Adrenal gland (tissue), 12 donors: ENCODE measurements around the gene UBE2J2. TPM values are rescaled to one million over a fixed set of nuclear protein-coding genes. Genes with fewer than 3 reads are reported as not detected.
"Not testable (repeated sequence)": the region's sequence is repeated elsewhere in the genome, so short reads cannot be mapped to it uniquely, and the experiment has no call there.

Experiments used
- DNase-seq, 7 donors: peaks; one replicate each; pipeline ENCODE4 v3.0.0-alpha.2; 2019 to 2020
- H3K27ac ChIP-seq, 5 donors: fragments of 200-600 bp; sonication (generic) in 4 of 5; 1 replicate in 3 of 5; 2 replicates in 2 of 5; pipeline versions ENCODE4 v1.5.1 to v1.8.0; 2016 to 2020; ENCODE audit warnings: mild to moderate bottlenecking in 1 of 5
- H3K27me3 ChIP-seq: fragments of 200-600 bp; 2 replicates; pipeline ENCODE4 v1.8.0; 2021
- H3K36me3 ChIP-seq, 2 donors: fragments of 200-600 bp; replicated peaks in 1 of 2; 1 replicate in 1 of 2; 2 replicates in 1 of 2; pipeline versions ENCODE4 v1.5.1 to v1.8.0; 2018 to 2022
- H3K4me1 ChIP-seq, 2 donors: fragments of 200-600 bp; replicated peaks in 1 of 2; 1 replicate in 1 of 2; 2 replicates in 1 of 2; pipeline versions ENCODE4 v1.5.1 to v1.8.0; 2018 to 2021
- H3K4me3 ChIP-seq, 4 donors: fragments of 200-600 bp; sonication (generic) in 3 of 4; one replicate each; pipeline ENCODE4 v1.5.1; 2016 to 2018
- H3K9me3 ChIP-seq, 3 donors: fragments of 200-600 bp; sonication (generic) in 1 of 3; replicated peaks in 1 of 3; 1 replicate in 2 of 3; 2 replicates in 1 of 3; pipeline versions ENCODE4 v1.5.1 to v1.8.0; 2016 to 2021
- CTCF ChIP-seq, 6 experiments: fragments of 450-650 bp in 4 of 6; fragments of 200-600 bp in 2 of 6; sonication (generic) in 1 of 6; IDR thresholded peaks; 1 replicate in 5 of 6; 2 replicates in 1 of 6; pipeline versions ENCODE4 v1.5.1 to v1.8.0; 2016 to 2021; ENCODE audit warnings: antibody characterized with exemption in 6 of 6, mild to moderate bottlenecking in 2 of 6, moderate library complexity in 1 of 6
- POLR2A ChIP-seq, 2 donors: fragments of 450-650 bp; IDR thresholded peaks; one replicate each; pipeline ENCODE4 v1.6.1; 2017; ENCODE audit warnings: antibody characterized with exemption in 2 of 2, mild to moderate bottlenecking in 2 of 2, moderate library complexity in 1 of 2
- WGBS, 4 donors: extraction: QIAGEN DNeasy Blood & Tissue Kit in 2 of 4; methylation state at CpG; one replicate each; pipeline versions ENCODE4 v1.1.5 to v1.1.7; 2013 to 2017; 5-methylcytosine and 5-hydroxymethylcytosine counted together
- intact Hi-C, 2 donors: fragments of 100-400 bp; cut with DNase I; formaldehyde crosslinking; loops; one replicate each; pipeline versions ENCODE4 v1.14.1 to v1.15.0; 2022 to 2023
- polyA plus RNA-seq, 3 donors: library from polyadenylated mRNA; stranded (reverse); fragments of 200-250 nt in 2 of 3; fragments of 350-450 nt in 1 of 3; fragmentation: Illumina TruSeq in 1 of 3; extraction: RNeasy Lipid Tissue Mini Kit (QIAGEN cat#74804) in 1 of 3; gene quantifications; one replicate each; pipeline ENCODE4 v1.2.3, GENCODE V29; 2013 to 2014
- total RNA-seq, 9 donors: library from RNA; depleted of rRNA in 4 of 9; stranded (reverse); fragments of >200 nt in 4 of 9; fragments of 120-200 nt in 1 of 9; fragmentation: NEBNext Ultra II Directional in 1 of 9; extraction: Animal tissue kit (Norgen Biotek cat#: 25700) in 1 of 9; gene quantifications; one replicate each; pipeline versions ENCODE4 v1.1.0 to v1.2.4, GENCODE V29; 2013 to 2023
- donor health status: healthy with polysubstance abuse.
- donor health status: Bipolar disorder and iron deficiency.
- donor health status: DM: yes; HTN: yes; CAD: no.
- donor health status: DM: no; HTN: no; CAD: no.
- donor health status: DM: no; HTN: no; CAD: no.
- donor health status: DM: yes; HTN: yes; CAD: no.

The UBE2J2 gene
- total and polyA plus RNA-seq, 12 donors, result 30.1 to 74.4 (median 49.8) TPM

- TF ChIP-seq POLR2A (IDR thresholded peaks at IDR 0.05), result no peak
- TF ChIP-seq CTCF (IDR thresholded peaks at IDR 0.05), result no peak
- Histone ChIP-seq H3K27me3 (no peaks in the 10 kb centered on the region), H3K4me3 (no peak overlapping the region), H3K9me3 (no peaks in the 10 kb centered on the region), H3K36me3 (peaks cover 0 to 51% of the 10 kb centered on the region in 2 donors), H3K4me1 (no peaks in the 10 kb centered on the region), H3K27ac (no peak overlapping the region)
- DNase-seq, result no peak
- 92 to 97% (median 94%) methylated on average over 26 to 50 of the region's 50 CpGs for WGBS, 4 donors
- intact Hi-C loops, result no loop called here
Observed at GRCh38 chr1:1253972-1254666, 19.5 kb downstream of the UBE2J2 start.

DNA sequence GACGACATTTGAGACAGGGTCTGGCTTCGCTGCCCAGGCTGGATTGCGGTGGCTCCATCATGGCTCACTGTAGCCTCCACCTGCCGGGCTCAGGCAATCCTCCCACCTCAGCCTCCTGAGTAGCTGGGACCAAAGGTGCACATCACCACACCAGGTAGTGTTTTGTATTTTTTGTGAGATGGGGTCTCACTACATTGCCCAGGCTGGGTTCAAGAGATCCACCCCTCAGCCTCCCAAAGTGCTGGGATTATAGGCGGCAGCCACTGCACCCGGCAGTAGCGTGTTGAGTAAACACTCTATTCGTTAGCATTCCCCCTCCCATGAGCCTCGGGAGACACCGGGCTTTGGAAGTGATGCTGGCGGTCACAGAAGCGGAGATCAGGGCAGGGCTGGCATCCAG is 20.3 kb downstream of the UBE2J2 start:
- no peak for TF ChIP-seq CTCF (IDR thresholded peaks at IDR 0.05)
- TF ChIP-seq POLR2A (IDR thresholded peaks at IDR 0.05), result no peak
- WGBS, 4 donors, result 75 to 96% (median 93%) methylated on average over 4 to 12 of the region's 12 CpGs
- Histone ChIP-seq H3K4me1 (no peaks in the 10 kb centered on the region), H3K27me3 (no peaks in the 10 kb centered on the region), H3K4me3 (no peak overlapping the region), H3K27ac (no peak overlapping the region), H3K36me3 (peaks cover 0 to 45% of the 10 kb centered on the region in 2 donors), H3K9me3 (no peaks in the 10 kb centered on the region)
- DNase-seq, result no peak
- intact Hi-C loops, result no loop called here

DNA sequence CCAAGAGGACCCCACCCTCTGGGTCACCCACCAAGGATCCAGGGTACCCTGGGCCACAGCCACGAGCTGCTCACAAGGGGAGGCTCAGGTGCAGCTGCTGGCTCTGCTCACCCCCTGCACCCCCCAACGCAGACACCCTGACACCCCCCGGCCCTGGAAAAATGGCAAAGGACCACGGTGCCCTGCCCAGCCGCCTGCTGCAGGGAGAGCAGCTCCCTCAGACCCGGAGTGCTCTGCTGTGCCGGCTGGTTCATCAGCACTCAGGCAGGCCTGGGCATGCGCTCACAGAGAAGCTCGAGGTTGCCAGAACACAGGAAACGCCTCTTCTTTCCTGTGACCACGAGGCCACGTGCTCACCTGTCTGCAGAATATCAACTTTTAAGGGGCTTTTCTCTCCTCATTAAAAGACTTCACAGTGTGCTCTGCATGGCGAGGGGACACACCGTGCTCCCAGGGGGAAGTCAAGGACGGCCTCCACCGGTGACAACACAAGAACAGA is 22.8 kb downstream of the UBE2J2 start:
- no peaks in the 10 kb centered on the region for H3K4me1 ChIP-seq
- H3K27ac ChIP-seq, result no peak overlapping the region
- DNase-seq, result no peak
- no peaks in the 10 kb centered on the region for H3K9me3 ChIP-seq
- peaks cover 0 to 33% of the 10 kb centered on the region in 2 donors for H3K36me3 ChIP-seq
- 71 to 83% (median 76%) methylated on average over 6 to 16 of the region's 16 CpGs for WGBS, 4 donors
- peaks cover 8% of the 10 kb centered on the region for H3K27me3 ChIP-seq
- TF ChIP-seq CTCF (IDR thresholded peaks at IDR 0.05) (no peak), POLR2A (IDR thresholded peaks at IDR 0.05) (no peak)
- intact Hi-C loops, result no loop called here
- H3K4me3 ChIP-seq, result no peak overlapping the region

- peaks cover 13% of the 10 kb centered on the region for H3K27me3 ChIP-seq
- H3K4me1 ChIP-seq, H3K36me3 ChIP-seq, DNase-seq, intact Hi-C loops, H3K9me3 ChIP-seq, H3K27ac ChIP-seq, H3K4me3 ChIP-seq: not testable (repeated sequence)
- 79 to 93% (median 90%) methylated on average over 3 to 21 of the region's 21 CpGs for WGBS, 4 donors
Observed at GRCh38 chr1:1248009-1248913, 25.4 kb downstream of the UBE2J2 start.
